ENCODE results near the gene FLT3. TPM values are rescaled to one million over a fixed set of nuclear protein-coding genes. Genes with fewer than 3 reads are reported as not detected.
"Not testable (repeated sequence)": the region's sequence is repeated elsewhere in the genome, so short reads cannot be mapped to it uniquely, and the experiment has no call there.

FLT3 gene
- total and polyA plus RNA-seq, 2 donors, result 0.67 to 1.0 TPM

GRCh38 chr13:28128030-28128429 lies 27.7 kb upstream of the FLT3 start:
- no peak overlapping the region for H3K27ac ChIP-seq (ENCODE audit: low read depth)
- DNase-seq (ENCODE audit: extremely low spot score), result no peak
- no peaks in the 10 kb centered on the region for H3K36me3 ChIP-seq (ENCODE audit: insufficient read depth)
- no peak overlapping the region for H3K4me3 ChIP-seq (ENCODE audit: low read depth, low read length)
- H3K4me1 ChIP-seq (ENCODE audit: insufficient read depth), result no peaks in the 10 kb centered on the region

GRCh38 chr13:28121224-28121623 lies 20.8 kb upstream of the FLT3 start:
- WGBS, result 96% methylated on average over 8 of the region's 8 CpGs
- DNase-seq (ENCODE audit: extremely low spot score), result no peak
- Histone ChIP-seq H3K36me3 (ENCODE audit: insufficient read depth) (no peaks in the 10 kb centered on the region), H3K27ac (ENCODE audit: low read depth) (no peak overlapping the region), H3K4me3 (ENCODE audit: low read depth, low read length) (no peak overlapping the region), H3K4me1 (ENCODE audit: insufficient read depth) (no peaks in the 10 kb centered on the region)

GRCh38 chr13:28120317-28120716 lies 19.9 kb upstream of the FLT3 start:
- no peak for DNase-seq (ENCODE audit: extremely low spot score)
- Histone ChIP-seq H3K4me3 (ENCODE audit: low read depth, low read length) (no peak overlapping the region), H3K27ac (ENCODE audit: low read depth) (no peak overlapping the region), H3K4me1 (ENCODE audit: insufficient read depth) (no peaks in the 10 kb centered on the region), H3K36me3 (ENCODE audit: insufficient read depth) (no peaks in the 10 kb centered on the region)

- no peak for DNase-seq (ENCODE audit: extremely low spot score)
- 52% methylated on average over 9 of the region's 9 CpGs for WGBS
- no peak overlapping the region for H3K4me3 ChIP-seq (ENCODE audit: low read depth, low read length)
- H3K4me1 ChIP-seq (ENCODE audit: insufficient read depth), result no peaks in the 10 kb centered on the region
- no peak overlapping the region for H3K27ac ChIP-seq (ENCODE audit: low read depth)
- no peaks in the 10 kb centered on the region for H3K36me3 ChIP-seq (ENCODE audit: insufficient read depth)
Measured at GRCh38 chr13:28117689-28118377, 17.5 kb upstream of the FLT3 start.

GRCh38 chr13:28116736-28117135 lies 16.4 kb upstream of the FLT3 start:
- 50% methylated on average over 1 of the region's 1 CpG for WGBS
- Histone ChIP-seq H3K4me1 (ENCODE audit: insufficient read depth) (no peaks in the 10 kb centered on the region), H3K36me3 (ENCODE audit: insufficient read depth) (no peaks in the 10 kb centered on the region), H3K4me3 (ENCODE audit: low read depth, low read length) (no peak overlapping the region), H3K27ac (ENCODE audit: low read depth) (no peak overlapping the region)
- no peak for DNase-seq (ENCODE audit: extremely low spot score)

GRCh38 chr13:28110414-28110813 lies 10.0 kb upstream of the FLT3 start:
- Histone ChIP-seq H3K4me3 (ENCODE audit: low read depth, low read length) (no peak overlapping the region), H3K4me1 (ENCODE audit: insufficient read depth) (no peaks in the 10 kb centered on the region), H3K27ac (ENCODE audit: low read depth) (no peak overlapping the region), H3K36me3 (ENCODE audit: insufficient read depth) (no peaks in the 10 kb centered on the region)
- DNase-seq (ENCODE audit: extremely low spot score), result no peak
- WGBS, result 77% methylated on average over 3 of the region's 3 CpGs

- Histone ChIP-seq H3K27ac (ENCODE audit: low read depth) (no peak overlapping the region), H3K36me3 (ENCODE audit: insufficient read depth) (no peaks in the 10 kb centered on the region), H3K4me1 (ENCODE audit: insufficient read depth) (no peaks in the 10 kb centered on the region), H3K4me3 (ENCODE audit: low read depth, low read length) (no peak overlapping the region)
- DNase-seq (ENCODE audit: extremely low spot score), result no peak
- WGBS, result 59% methylated on average over 1 of the region's 1 CpG
Measured at GRCh38 chr13:28106976-28107375, 6.6 kb upstream of the FLT3 start.

GRCh38 chr13:28101886-28102285 lies 1.5 kb upstream of the FLT3 start:
- H3K4me1 ChIP-seq (ENCODE audit: insufficient read depth); DNase-seq (ENCODE audit: extremely low spot score); H3K36me3 ChIP-seq (ENCODE audit: insufficient read depth); H3K27ac ChIP-seq (ENCODE audit: low read depth); H3K4me3 ChIP-seq (ENCODE audit: low read depth, low read length): not testable (repeated sequence)
- 87% methylated on average over 4 of the region's 4 CpGs for WGBS

GRCh38 chr13:28099396-28100149 lies 803 bp downstream of the FLT3 start:
- no peak overlapping the region for H3K27ac ChIP-seq (ENCODE audit: low read depth)
- 8% methylated on average over 35 of the region's 35 CpGs for WGBS
- peak overlapping the region; percentile 36 for H3K4me3 ChIP-seq (ENCODE audit: low read depth, low read length)
- peaks cover 2% of the 10 kb centered on the region for H3K4me1 ChIP-seq (ENCODE audit: insufficient read depth)
- no peak for DNase-seq (ENCODE audit: extremely low spot score)
- H3K36me3 ChIP-seq (ENCODE audit: insufficient read depth), result no peaks in the 10 kb centered on the region

- no peaks in the 10 kb centered on the region for H3K36me3 ChIP-seq (ENCODE audit: insufficient read depth)
- H3K27ac ChIP-seq (ENCODE audit: low read depth), result no peak overlapping the region
- H3K4me1 ChIP-seq (ENCODE audit: insufficient read depth), result peaks cover 2% of the 10 kb centered on the region
- 61% methylated on average over 3 of the region's 3 CpGs for WGBS
- DNase-seq (ENCODE audit: extremely low spot score), result no peak
- H3K4me3 ChIP-seq (ENCODE audit: low read depth, low read length), result no peak overlapping the region
Measured at GRCh38 chr13:28097503-28097902, 2.9 kb downstream of the FLT3 start.

GRCh38 chr13:28094306-28094705 lies 6.1 kb downstream of the FLT3 start:
- no peak overlapping the region for H3K4me3 ChIP-seq (ENCODE audit: low read depth, low read length)
- H3K27ac ChIP-seq (ENCODE audit: low read depth), result no peak overlapping the region
- WGBS, result 58% methylated on average over 4 of the region's 4 CpGs
- H3K36me3 ChIP-seq (ENCODE audit: insufficient read depth), result no peaks in the 10 kb centered on the region
- H3K4me1 ChIP-seq (ENCODE audit: insufficient read depth), result no peaks in the 10 kb centered on the region
- DNase-seq (ENCODE audit: extremely low spot score), result no peak

GRCh38 chr13:28093881-28094280 lies 6.5 kb downstream of the FLT3 start:
- 19% methylated on average over 5 of the region's 5 CpGs for WGBS
- Histone ChIP-seq H3K36me3 (ENCODE audit: insufficient read depth) (no peaks in the 10 kb centered on the region), H3K4me1 (ENCODE audit: insufficient read depth) (no peaks in the 10 kb centered on the region), H3K27ac (ENCODE audit: low read depth) (no peak overlapping the region), H3K4me3 (ENCODE audit: low read depth, low read length) (no peak overlapping the region)
- no peak for DNase-seq (ENCODE audit: extremely low spot score)

GRCh38 chr13:28092431-28092830 lies 7.9 kb downstream of the FLT3 start:
- Histone ChIP-seq H3K4me3 (ENCODE audit: low read depth, low read length) (no peak overlapping the region), H3K4me1 (ENCODE audit: insufficient read depth) (no peaks in the 10 kb centered on the region), H3K36me3 (ENCODE audit: insufficient read depth) (no peaks in the 10 kb centered on the region), H3K27ac (ENCODE audit: low read depth) (no peak overlapping the region)
- WGBS, result 56% methylated on average over 2 of the region's 2 CpGs
- DNase-seq (ENCODE audit: extremely low spot score), result no peak

- 58% methylated on average over 1 of the region's 1 CpG for WGBS
- no peaks in the 10 kb centered on the region for H3K36me3 ChIP-seq (ENCODE audit: insufficient read depth)
- DNase-seq (ENCODE audit: extremely low spot score), result no peak
- no peak overlapping the region for H3K27ac ChIP-seq (ENCODE audit: low read depth)
- no peaks in the 10 kb centered on the region for H3K4me1 ChIP-seq (ENCODE audit: insufficient read depth)
- H3K4me3 ChIP-seq (ENCODE audit: low read depth, low read length), result no peak overlapping the region
Measured at GRCh38 chr13:28089065-28089464, 11.3 kb downstream of the FLT3 start.

Measured in urinary bladder (tissue), 4 donors.